Parathyroid adenoma (tissue), 2 donors: ENCODE data around the gene POU3F1.

Source experiments
- H2AFZ ChIP-seq: fragments of 300-600 bp; sonication (generic); one replicate; pipeline ENCODE4 v1.7.0; 2017; ENCODE audit warnings: antibody characterized with exemption, mild to moderate bottlenecking
- H3K27ac ChIP-seq: fragments of 300-600 bp; sonication (generic); one replicate; pipeline ENCODE4 v1.7.0; 2017
- H3K27me3 ChIP-seq: fragments of 300-600 bp; sonication (generic); one replicate; pipeline ENCODE4 v1.7.0; 2017; ENCODE audit warnings: low read length; ENCODE audit not compliant: control insufficient read depth, insufficient read depth
- H3K36me3 ChIP-seq: fragments of 300-600 bp; sonication (generic); one replicate; pipeline ENCODE4 v1.7.0; 2017; ENCODE audit warnings: low read length; ENCODE audit not compliant: control insufficient read depth, insufficient read depth
- H3K4me1 ChIP-seq: fragments of 300-600 bp; sonication (generic); one replicate; pipeline ENCODE4 v1.7.0; 2017; ENCODE audit warnings: control low read depth
- H3K4me2 ChIP-seq: fragments of 300-600 bp; sonication (generic); one replicate; pipeline ENCODE4 v1.7.0; 2017; ENCODE audit warnings: low read length
- H3K4me3 ChIP-seq: fragments of 300-600 bp; sonication (generic); one replicate; pipeline ENCODE4 v1.7.0; 2017; ENCODE audit warnings: low read depth, low read length
- H3K79me2 ChIP-seq: fragments of 300-600 bp; sonication (generic); one replicate; pipeline ENCODE4 v1.7.0; 2017; ENCODE audit warnings: control low read depth
- H3K9ac ChIP-seq: fragments of 300-600 bp; sonication (generic); one replicate; pipeline ENCODE4 v1.7.0; 2017; ENCODE audit warnings: mild to moderate bottlenecking
- H3K9me3 ChIP-seq: fragments of 300-600 bp; sonication (generic); one replicate; pipeline ENCODE4 v1.7.0; 2017; ENCODE audit warnings: low read length; ENCODE audit not compliant: control insufficient read depth
- CTCF ChIP-seq: fragments of 300-600 bp; sonication (generic); IDR thresholded peaks from one replicate; pipeline ENCODE4 v1.7.0; 2017; ENCODE audit warnings: antibody characterized with exemption, mild to moderate bottlenecking
- donor health status: primary hyperparathyroidism.

Gene POU3F1

GRCh38 chr1:38071312-38072256 is 25.0 kb upstream of the POU3F1 start:
- no peak overlapping the region for H3K4me3 ChIP-seq
- H3K79me2 ChIP-seq, result no peaks in the 10 kb centered on the region
- H3K27ac ChIP-seq, result no peak overlapping the region
- no peak for TF ChIP-seq CTCF
- H3K4me2 ChIP-seq, result no peak overlapping the region
- H2AFZ ChIP-seq, result no peak overlapping the region
- no peaks in the 10 kb centered on the region for H3K36me3 ChIP-seq
- no peaks in the 10 kb centered on the region for H3K27me3 ChIP-seq
- no peak overlapping the region for H3K9ac ChIP-seq
- H3K9me3 ChIP-seq, result no peaks in the 10 kb centered on the region
- no peaks in the 10 kb centered on the region for H3K4me1 ChIP-seq

DNA sequence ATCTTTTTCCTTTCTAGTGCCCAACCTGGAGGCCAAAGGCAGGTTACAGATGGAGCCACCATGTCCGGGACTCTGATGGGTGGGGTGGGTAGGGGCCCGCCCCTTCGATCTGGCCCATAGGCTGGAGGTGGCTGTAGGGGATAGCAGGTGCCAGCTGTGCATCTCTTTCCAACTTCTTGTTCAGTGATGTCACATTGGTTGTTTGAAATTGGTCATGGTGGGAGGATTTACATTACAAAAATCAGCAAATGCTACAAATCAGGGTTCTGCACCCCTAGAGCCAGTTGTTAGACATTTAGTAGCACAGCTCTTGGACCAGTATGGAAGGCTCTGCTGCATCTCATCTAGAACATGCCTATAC is 22.4 kb upstream of the POU3F1 start:
- no peak for TF ChIP-seq CTCF
- Histone ChIP-seq H3K79me2 (no peaks in the 10 kb centered on the region), H3K4me2 (no peak overlapping the region), H3K27me3 (no peaks in the 10 kb centered on the region), H3K4me1 (no peaks in the 10 kb centered on the region), H3K9me3 (no peaks in the 10 kb centered on the region), H3K4me3 (no peak overlapping the region), H3K9ac (no peak overlapping the region), H3K27ac (no peak overlapping the region), H3K36me3 (no peaks in the 10 kb centered on the region), H2AFZ (no peak overlapping the region)

GRCh38 chr1:38068220-38068979 is 21.8 kb upstream of the POU3F1 start:
- H3K27me3 ChIP-seq, result no peaks in the 10 kb centered on the region
- no peak overlapping the region for H3K27ac ChIP-seq
- H3K4me1 ChIP-seq, result no peaks in the 10 kb centered on the region
- H2AFZ ChIP-seq, result no peak overlapping the region
- TF ChIP-seq CTCF, result no peak
- no peak overlapping the region for H3K9ac ChIP-seq
- H3K9me3 ChIP-seq, result no peaks in the 10 kb centered on the region
- no peak overlapping the region for H3K4me2 ChIP-seq
- H3K4me3 ChIP-seq, result no peak overlapping the region
- H3K36me3 ChIP-seq, result no peaks in the 10 kb centered on the region
- H3K79me2 ChIP-seq, result no peaks in the 10 kb centered on the region

GRCh38 chr1:38064197-38064903 is 17.8 kb upstream of the POU3F1 start:
- no peaks in the 10 kb centered on the region for H3K9me3 ChIP-seq
- no peak overlapping the region for H3K27ac ChIP-seq
- H2AFZ ChIP-seq, result no peak overlapping the region
- TF ChIP-seq CTCF, result no peak
- H3K36me3 ChIP-seq, result no peaks in the 10 kb centered on the region
- H3K79me2 ChIP-seq, result no peaks in the 10 kb centered on the region
- no peak overlapping the region for H3K4me3 ChIP-seq
- H3K27me3 ChIP-seq, result no peaks in the 10 kb centered on the region
- no peaks in the 10 kb centered on the region for H3K4me1 ChIP-seq
- no peak overlapping the region for H3K9ac ChIP-seq
- no peak overlapping the region for H3K4me2 ChIP-seq
